ACC112 (cell line): ENCODE measurements around the gene TMEM132C.

Source experiments
- H2AFZ ChIP-seq: fragments of 200-600 bp; sonication (generic); one replicate; pipeline ENCODE4 v1.6.0; 2017; ENCODE audit warnings: antibody characterized with exemption, low read length; ENCODE audit not compliant: unreplicated experiment
- H3K27ac ChIP-seq: fragments of 200-600 bp; sonication (generic); 2 replicates; pipeline ENCODE4 v1.5.1; 2014; ENCODE audit warnings: low read depth, mild to moderate bottlenecking, antibody characterized with exemption, low read length, moderate library complexity
- H3K27me3 ChIP-seq: fragments of 200-600 bp; sonication (generic); 2 replicates; pipeline ENCODE4 v1.6.1; 2014; ENCODE audit warnings: mild to moderate bottlenecking, antibody characterized with exemption, low read length, moderate library complexity, mixed read lengths; ENCODE audit not compliant: insufficient read depth
- H3K36me3 ChIP-seq: fragments of 200-600 bp; sonication (generic); 2 replicates; pipeline ENCODE4 v1.6.1; 2016; ENCODE audit warnings: mild to moderate bottlenecking, antibody characterized with exemption, low read length, moderate library complexity, mixed read lengths; ENCODE audit not compliant: insufficient read depth
- H3K4me1 ChIP-seq: fragments of 200-600 bp; sonication (generic); one replicate; pipeline ENCODE4 v1.6.1; 2016; ENCODE audit warnings: low read length, mixed read lengths; ENCODE audit not compliant: insufficient read depth, unreplicated experiment, control insufficient read depth
- H3K4me3 ChIP-seq: fragments of 200-600 bp; sonication (generic); 2 replicates; pipeline ENCODE4 v1.5.1; 2014; ENCODE audit warnings: mild to moderate bottlenecking, low read depth, low read length
- H3K79me2 ChIP-seq: fragments of 200-600 bp; sonication (generic); one replicate; pipeline ENCODE4 v1.6.0; 2016; ENCODE audit warnings: low read length; ENCODE audit not compliant: control insufficient read depth, unreplicated experiment, insufficient read depth

Gene TMEM132C

GRCh38 chr12:128339126-128339520 lies 72.2 kb downstream of the TMEM132C start:
- no peaks in the 10 kb centered on the region for H3K4me1 ChIP-seq
- no peak overlapping the region for H3K4me3 ChIP-seq
- H3K36me3 ChIP-seq, result no peaks in the 10 kb centered on the region
- H2AFZ ChIP-seq, result no peak overlapping the region
- H3K79me2 ChIP-seq, result no peaks in the 10 kb centered on the region
- H3K27me3 ChIP-seq, result no peaks in the 10 kb centered on the region
- no peak overlapping the region for H3K27ac ChIP-seq

- H3K4me3 ChIP-seq, result no peak overlapping the region
- no peaks in the 10 kb centered on the region for H3K36me3 ChIP-seq
- H3K27me3 ChIP-seq, result no peaks in the 10 kb centered on the region
- H3K4me1 ChIP-seq, result no peaks in the 10 kb centered on the region
- no peak overlapping the region for H3K27ac ChIP-seq
- no peak overlapping the region for H2AFZ ChIP-seq
- H3K79me2 ChIP-seq, result no peaks in the 10 kb centered on the region
Observed at GRCh38 chr12:128339631-128340030, 72.7 kb downstream of the TMEM132C start.

DNA sequence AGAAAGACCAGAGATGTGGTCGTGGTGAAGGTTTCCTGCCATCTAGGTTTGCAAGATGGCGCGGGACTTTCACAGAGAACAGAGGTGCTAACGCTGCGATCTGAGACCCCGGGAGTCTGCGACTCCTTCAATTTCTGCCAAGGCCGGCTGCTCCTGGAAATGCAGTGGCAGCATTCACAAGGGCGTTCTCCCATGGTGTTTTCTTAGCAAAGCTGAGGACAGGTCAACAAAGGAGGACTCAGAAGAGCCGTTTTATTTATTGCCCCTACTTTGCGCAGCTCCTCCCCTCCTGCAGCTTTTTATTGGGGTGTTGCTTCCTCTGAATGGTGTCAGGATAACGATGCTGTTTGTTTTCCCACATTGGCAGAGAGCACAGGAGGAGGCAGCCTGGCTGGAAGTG lies 86.3 kb downstream of the TMEM132C start:
- Histone ChIP-seq H3K4me3 (no peak overlapping the region), H3K27me3 (no peaks in the 10 kb centered on the region), H3K27ac (no peak overlapping the region), H3K79me2 (no peaks in the 10 kb centered on the region), H3K36me3 (no peaks in the 10 kb centered on the region), H2AFZ (no peak overlapping the region), H3K4me1 (no peaks in the 10 kb centered on the region)

DNA sequence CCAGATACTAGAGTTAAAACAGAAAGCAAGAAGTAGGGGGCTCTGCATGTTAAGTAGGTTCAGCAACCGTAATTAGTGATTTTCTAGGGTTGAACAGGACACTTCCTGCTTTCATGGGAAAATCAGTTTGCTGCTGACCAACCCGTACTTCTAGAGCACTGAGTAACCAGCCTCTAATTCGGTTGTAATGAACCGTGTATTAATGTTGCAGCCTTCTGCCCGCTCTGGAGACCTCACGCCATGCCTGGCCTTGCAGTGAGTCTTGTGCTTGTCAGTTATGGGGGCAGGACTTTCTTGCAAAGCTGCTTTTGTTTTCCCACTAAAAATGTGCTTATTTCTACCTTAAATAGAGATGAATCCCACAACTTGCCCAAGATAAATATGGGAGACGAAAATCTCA lies 89.6 kb downstream of the TMEM132C start:
- H3K36me3 ChIP-seq, result no peaks in the 10 kb centered on the region
- no peak overlapping the region for H3K27ac ChIP-seq
- no peaks in the 10 kb centered on the region for H3K27me3 ChIP-seq
- no peak overlapping the region for H2AFZ ChIP-seq
- H3K4me3 ChIP-seq, result no peak overlapping the region
- H3K4me1 ChIP-seq, result no peaks in the 10 kb centered on the region
- H3K79me2 ChIP-seq, result no peaks in the 10 kb centered on the region

- H2AFZ ChIP-seq, result no peak overlapping the region
- no peaks in the 10 kb centered on the region for H3K36me3 ChIP-seq
- H3K27me3 ChIP-seq, result no peaks in the 10 kb centered on the region
- H3K79me2 ChIP-seq, result no peaks in the 10 kb centered on the region
- no peaks in the 10 kb centered on the region for H3K4me1 ChIP-seq
- H3K4me3 ChIP-seq, result no peak overlapping the region
- no peak overlapping the region for H3K27ac ChIP-seq
Observed at GRCh38 chr12:128361400-128361995, 94.5 kb downstream of the TMEM132C start.

GRCh38 chr12:128365032-128365431 lies 98.1 kb downstream of the TMEM132C start:
- Histone ChIP-seq H3K36me3 (no peaks in the 10 kb centered on the region), H3K4me1 (no peaks in the 10 kb centered on the region), H2AFZ (no peak overlapping the region), H3K27ac (no peak overlapping the region), H3K79me2 (no peaks in the 10 kb centered on the region), H3K4me3 (no peak overlapping the region), H3K27me3 (no peaks in the 10 kb centered on the region)

DNA sequence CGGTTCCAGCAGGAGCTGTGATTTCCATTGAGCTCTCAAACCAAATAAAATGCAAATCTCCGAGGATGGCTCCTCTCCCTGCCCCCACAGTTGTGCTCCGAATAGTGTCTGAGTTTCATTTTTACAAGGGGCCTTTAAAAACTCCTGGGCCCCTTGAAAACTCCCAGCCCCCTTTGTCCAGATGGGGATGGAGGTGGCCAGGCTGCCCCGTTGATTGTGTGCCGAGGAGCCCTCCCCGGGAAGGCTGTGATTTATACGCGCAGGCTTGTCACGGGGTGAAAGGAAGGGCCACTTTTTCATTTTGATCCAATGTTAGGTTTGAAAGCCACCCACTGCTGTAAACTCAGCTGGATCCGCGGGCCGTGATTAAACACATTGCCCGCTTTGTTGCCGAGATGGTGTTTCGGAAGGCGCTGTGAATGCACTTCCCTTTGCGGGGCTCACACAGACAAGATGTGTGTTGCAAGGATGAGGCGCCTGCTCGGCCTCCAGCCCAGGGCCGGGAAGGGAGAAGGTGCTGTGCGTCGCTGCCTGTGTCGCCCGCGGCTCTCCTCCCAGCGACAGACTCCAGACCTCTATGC lies 98.8 kb downstream of the TMEM132C start:
- Histone ChIP-seq H2AFZ (no peak overlapping the region), H3K27ac (no peak overlapping the region), H3K4me3 (no peak overlapping the region), H3K36me3 (no peaks in the 10 kb centered on the region), H3K79me2 (no peaks in the 10 kb centered on the region), H3K27me3 (no peaks in the 10 kb centered on the region), H3K4me1 (no peaks in the 10 kb centered on the region)

DNA sequence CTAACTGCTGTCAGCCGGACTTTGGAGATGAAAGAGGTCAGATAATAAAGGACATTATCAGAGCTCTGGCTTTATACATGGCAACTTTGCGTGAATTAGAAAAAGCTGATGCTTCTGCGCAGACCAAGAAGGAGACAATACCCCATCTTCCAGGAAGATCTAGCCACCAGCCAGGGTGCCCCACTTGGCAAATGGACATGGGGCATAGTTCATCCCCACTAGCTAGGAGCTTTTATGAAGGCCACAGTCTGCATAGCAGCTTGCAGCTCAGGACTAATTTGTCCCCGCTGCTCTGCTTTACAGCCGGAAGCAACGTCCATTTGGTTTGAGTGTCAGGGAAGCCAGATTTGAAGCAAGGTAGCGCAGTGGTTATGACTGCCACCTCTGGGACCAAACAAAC lies 101.0 kb downstream of the TMEM132C start:
- Histone ChIP-seq H3K27me3 (no peaks in the 10 kb centered on the region), H3K4me1 (no peaks in the 10 kb centered on the region), H3K79me2 (no peaks in the 10 kb centered on the region), H2AFZ (no peak overlapping the region), H3K27ac (no peak overlapping the region), H3K36me3 (no peaks in the 10 kb centered on the region), H3K4me3 (no peak overlapping the region)

GRCh38 chr12:128381541-128381940 lies 114.6 kb downstream of the TMEM132C start:
- Histone ChIP-seq H2AFZ (no peak overlapping the region), H3K4me1 (no peaks in the 10 kb centered on the region), H3K4me3 (no peak overlapping the region), H3K36me3 (no peaks in the 10 kb centered on the region), H3K27ac (no peak overlapping the region), H3K27me3 (no peaks in the 10 kb centered on the region), H3K79me2 (no peaks in the 10 kb centered on the region)

DNA sequence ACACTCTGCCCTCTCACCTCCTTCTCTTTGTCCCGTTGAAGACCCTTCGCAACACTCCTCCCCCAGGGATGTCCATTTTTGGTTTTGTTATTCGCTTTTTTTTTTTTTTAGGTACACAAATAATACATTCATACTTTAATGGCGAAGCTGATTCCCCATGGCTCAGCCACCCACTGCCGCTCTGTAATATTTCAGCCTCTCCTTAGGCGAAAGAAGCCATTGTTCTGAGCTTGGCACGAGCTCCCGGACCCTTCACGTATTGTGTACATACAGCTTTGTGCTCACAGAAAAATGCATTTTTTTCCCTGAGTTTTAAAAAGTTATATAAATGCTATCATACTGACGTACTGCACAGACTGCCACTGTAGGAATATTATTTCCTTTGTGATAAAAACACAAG lies 115.0 kb downstream of the TMEM132C start:
- H3K79me2 ChIP-seq, result no peaks in the 10 kb centered on the region
- no peak overlapping the region for H3K4me3 ChIP-seq
- no peaks in the 10 kb centered on the region for H3K4me1 ChIP-seq
- H3K36me3 ChIP-seq, result no peaks in the 10 kb centered on the region
- H3K27me3 ChIP-seq, result no peaks in the 10 kb centered on the region
- no peak overlapping the region for H2AFZ ChIP-seq
- no peak overlapping the region for H3K27ac ChIP-seq

DNA sequence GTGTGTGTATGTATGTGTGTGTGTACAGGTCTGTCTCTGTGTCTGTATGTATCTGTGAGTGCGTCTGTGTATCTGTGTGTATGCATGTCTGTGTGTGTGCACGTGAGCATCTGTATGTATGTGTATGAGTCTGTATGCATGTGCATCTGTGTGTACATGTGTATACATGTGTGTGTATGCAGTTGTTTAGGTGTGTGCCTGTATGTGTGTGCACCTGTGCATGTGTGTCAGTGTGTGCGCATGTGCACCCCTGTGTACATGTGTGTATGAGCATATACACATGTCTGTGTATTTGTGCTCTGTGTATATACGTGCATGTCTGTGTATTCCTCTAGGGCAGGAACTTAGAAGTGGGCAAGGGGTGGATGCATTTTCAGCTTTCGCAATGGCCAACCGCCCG lies 116.0 kb downstream of the TMEM132C start:
- H3K27me3 ChIP-seq, result no peaks in the 10 kb centered on the region
- H3K4me3 ChIP-seq, result no peak overlapping the region
- H2AFZ ChIP-seq, result no peak overlapping the region
- H3K4me1 ChIP-seq, result no peaks in the 10 kb centered on the region
- no peak overlapping the region for H3K27ac ChIP-seq
- no peaks in the 10 kb centered on the region for H3K79me2 ChIP-seq
- no peaks in the 10 kb centered on the region for H3K36me3 ChIP-seq
